Skin epidermis (tissue), 12 donors: ENCODE data around the gene BRD3OS.

ENCODE experiments used
- H3K27ac ChIP-seq, 21 experiments: fragments of 200-600 bp; sonication (generic) in 11 of 21; one replicate each; pipeline ENCODE4 v1.5.0; 2020; ENCODE audit warnings: mild to moderate bottlenecking in 3 of 21, inconsistent platforms in 2 of 21, moderate library complexity in 2 of 21
- H3K4me3 ChIP-seq, 7 experiments: fragments of 200-600 bp; sonication (generic) in 2 of 7; one replicate each; pipeline ENCODE4 v1.5.0; 2020; ENCODE audit warnings: inconsistent platforms in 2 of 7, mild to moderate bottlenecking in 2 of 7, moderate library complexity in 1 of 7

BRD3OS gene, protein sequence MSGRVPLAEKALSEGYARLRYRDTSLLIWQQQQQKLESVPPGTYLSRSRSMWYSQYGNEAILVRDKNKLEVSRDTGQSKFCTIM

DNA sequence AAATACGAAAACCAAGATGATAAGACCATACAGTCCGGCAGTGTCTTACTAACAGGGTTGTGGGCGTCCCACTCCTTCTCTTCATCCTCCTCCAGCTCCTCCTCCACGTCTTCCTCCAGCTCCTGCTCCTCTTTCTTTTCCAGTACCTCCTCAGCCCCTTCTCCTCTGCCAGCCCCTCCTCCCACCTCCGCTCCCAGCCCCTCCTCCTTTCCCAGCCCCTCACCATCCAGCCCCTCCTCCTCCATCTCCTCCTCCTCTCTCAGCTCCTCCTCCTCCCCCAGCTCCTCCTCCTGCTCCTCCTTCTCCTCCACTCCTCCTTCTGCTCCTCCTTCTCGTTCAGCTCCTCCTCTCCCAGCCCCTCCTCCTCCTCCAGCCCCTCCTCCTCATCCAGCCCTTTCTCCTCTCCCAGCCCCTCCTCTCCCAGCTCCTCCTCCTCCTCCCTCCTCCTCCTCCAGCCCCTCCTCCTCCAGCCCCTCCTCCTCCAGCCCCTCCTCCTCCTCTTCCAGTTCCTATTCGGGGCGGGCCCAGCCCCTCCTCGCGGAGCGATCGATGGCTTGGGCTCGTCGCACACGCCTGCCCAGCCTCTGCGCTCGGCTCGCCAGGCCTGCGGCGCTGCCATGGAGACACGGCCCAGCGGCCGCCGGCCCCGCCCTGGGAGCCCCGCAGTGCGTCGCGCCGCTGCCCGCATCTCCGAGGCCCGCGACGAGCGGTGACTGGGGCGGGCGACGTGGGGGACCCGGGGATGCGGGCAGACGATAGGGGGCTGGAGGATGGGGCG, at the start of gene BRD3OS:
TSS of gene BRD3OS (plus strand) at position 654 of the 778 bp plus-strand sequence. CDS start 1,267 bp downstream, outside the sequence.
- H3K4me3 ChIP-seq = peak within 1 kb of the TSS; percentile 65 to 94 (median 89)
- peak within 1 kb of the TSS in 19 of 21 experiments; percentile 18 to 83 (median 60) for H3K27ac ChIP-seq

DNA sequence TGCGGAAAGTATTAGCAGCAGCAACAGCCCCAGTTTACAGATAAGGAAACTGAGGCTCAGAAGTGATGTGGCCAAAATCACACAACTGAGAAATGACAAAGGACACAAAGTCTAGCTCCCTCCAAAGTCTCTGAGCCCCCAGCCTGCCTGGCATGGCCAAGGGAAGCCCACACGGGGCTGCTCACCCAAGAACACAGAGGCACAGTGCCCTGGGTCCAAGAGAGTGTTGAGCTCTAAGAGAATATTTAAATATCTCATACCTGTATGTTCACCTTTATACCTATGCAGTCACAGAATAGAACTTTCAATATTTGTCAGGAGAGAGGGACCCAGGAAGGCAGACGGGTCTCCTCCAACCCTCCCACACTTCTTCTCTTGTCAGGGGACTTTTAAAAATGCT, 49.8 kb upstream of the BRD3OS start:
- no peak overlapping the region for H3K27ac ChIP-seq
- H3K4me3 ChIP-seq = no peak overlapping the region

DNA sequence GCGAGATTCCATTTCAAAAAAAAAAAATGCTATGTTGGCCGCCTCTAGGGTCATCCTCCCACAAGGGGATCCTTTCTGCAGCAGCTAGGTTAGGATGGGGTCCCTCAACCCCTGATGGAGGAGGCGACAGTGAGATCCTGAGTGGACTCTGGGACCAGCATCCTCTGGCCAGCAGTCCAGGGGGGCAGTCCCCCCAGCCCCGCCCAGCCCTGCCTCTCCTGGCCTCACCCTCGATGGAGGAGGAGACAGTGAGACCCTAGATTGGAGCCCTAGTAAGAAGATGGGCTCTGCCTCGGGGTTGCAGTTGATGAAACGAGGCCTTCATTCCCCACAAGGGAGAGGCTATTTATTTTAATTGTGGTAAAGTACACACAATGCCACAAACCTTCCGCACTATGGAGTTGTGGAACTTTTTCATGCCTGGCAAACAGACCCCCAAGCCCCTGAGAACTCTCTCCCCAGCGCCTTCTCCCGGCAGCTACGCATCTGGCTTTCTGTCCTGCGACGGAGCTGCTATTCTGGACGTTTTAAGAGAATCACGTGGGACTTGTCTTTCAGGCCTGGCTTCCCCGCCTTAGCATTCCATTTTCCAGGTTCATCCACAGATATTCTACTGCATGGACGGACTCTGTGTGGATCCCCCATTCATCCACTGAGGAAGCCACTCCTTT, 49.0 kb upstream of the BRD3OS start:
- Histone ChIP-seq H3K4me3 (no peak overlapping the region), H3K27ac (no peak overlapping the region)

DNA sequence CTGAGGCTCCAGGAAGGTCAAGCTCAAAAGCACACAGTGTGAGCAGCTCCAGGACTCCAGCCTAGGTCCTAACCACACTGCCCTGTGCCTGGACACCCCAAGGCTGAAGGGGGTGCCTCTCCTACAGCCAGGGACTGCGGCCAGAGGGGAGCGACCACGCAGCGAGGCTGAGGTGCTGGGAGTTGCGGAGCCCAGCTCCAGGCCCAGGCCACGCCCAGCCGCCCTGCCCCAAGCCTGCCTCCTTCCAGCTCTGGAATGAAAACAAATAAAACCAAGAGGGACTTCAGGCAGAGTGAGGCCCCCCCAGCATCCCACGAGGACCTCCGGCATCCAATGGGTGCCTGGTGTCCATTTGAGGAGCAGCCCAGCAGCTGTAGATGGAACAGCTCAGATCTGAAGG, 48.4 kb upstream of the BRD3OS start:
- no peak overlapping the region for H3K27ac ChIP-seq
- H3K4me3 ChIP-seq = no peak overlapping the region

DNA sequence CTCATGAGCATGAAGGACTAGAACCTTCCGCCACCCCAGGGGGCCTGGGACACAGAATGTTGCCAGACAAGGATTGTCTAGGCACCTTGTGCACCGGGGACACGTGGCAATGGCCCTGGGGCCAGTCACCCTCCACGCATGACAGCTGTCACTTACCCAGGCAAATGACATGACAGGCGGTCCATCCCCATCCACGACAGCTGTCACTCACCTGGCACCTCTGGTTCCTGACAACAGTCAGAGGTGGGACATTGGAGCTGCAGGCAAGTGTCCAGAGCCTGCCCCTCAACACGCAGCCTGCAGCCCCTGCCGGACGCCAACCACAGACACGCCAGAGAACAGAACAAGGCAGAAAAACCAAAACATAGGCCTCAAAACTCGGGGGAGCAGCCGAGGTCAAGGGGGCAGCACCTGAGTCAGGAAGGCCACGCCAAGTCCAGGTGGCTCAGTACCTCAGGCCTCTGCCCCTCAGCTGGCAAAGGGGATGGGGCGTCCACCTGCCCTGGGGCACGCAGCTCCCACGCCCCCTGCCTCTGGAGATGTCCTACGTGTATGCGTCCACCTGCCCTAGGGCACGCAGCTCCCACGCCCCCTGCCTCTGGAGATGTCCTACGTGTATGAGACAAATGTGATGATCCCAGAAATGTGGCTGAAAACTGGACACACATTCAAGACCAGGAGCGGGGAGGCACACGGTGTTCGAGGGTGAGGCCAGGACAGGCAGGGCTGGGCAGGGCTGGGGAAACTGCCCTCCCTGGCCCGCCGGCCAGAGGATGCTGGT, 47.7 kb upstream of the BRD3OS start:
- H3K4me3 ChIP-seq = no peak overlapping the region
- H3K27ac ChIP-seq = no peak overlapping the region

DNA sequence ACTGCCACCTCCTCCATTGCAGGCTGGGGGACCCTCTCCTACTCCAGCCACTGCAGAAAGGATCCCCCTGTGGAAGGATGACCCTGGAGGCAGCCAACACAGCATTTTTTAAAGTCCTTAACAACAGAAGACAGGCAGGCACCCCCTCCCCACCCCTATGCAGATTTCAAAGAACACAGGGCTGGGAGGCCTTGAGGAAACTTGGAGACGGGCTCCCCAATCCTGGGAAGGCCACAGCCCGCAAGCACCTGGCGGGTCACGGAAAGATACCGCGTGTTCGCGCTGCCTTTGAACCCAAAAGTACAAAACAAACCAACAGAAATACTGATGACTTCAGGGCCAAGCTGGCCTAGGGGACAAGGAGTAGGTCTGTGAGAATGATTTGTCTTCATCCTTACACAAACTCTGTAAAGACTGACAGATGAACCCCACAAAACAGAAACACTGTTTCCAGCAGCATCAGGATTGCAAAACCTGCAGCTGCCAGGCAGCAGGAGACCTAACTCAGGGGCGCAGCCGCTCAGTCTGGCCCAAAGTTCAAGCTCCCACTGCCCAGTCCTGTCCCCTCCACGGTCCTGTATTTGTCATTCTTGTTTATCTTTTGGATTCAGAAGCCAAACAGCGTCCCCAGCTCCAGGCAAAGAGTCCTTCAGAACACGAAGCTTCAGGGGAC, 46.9 kb upstream of the BRD3OS start:
- H3K4me3 ChIP-seq = no peak overlapping the region
- H3K27ac ChIP-seq = peak overlapping the region in 1 of 21 experiments; percentile 11

DNA sequence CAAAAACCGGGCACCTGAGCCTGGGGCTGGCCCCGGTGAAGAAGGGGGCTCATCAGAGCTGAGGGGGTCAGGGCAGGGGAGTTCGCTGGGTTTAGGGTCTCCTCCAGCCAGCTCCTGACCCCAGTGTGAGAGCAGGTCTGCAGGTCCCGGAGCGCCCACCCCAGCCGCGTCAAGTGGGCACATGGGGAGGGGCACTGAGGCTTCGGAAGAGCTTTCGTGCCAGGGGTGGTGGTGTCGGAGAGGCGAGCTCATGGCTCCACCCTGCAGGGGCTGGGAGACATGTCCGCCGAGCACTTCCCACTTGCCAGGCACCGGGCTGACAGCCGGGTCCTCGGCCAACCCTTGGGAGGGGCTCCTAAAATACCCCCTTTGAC, 46.4 kb upstream of the BRD3OS start:
- Histone ChIP-seq H3K4me3 (no peak overlapping the region), H3K27ac (peak overlapping the region in 2 of 21 experiments; percentile 11 to 21)

DNA sequence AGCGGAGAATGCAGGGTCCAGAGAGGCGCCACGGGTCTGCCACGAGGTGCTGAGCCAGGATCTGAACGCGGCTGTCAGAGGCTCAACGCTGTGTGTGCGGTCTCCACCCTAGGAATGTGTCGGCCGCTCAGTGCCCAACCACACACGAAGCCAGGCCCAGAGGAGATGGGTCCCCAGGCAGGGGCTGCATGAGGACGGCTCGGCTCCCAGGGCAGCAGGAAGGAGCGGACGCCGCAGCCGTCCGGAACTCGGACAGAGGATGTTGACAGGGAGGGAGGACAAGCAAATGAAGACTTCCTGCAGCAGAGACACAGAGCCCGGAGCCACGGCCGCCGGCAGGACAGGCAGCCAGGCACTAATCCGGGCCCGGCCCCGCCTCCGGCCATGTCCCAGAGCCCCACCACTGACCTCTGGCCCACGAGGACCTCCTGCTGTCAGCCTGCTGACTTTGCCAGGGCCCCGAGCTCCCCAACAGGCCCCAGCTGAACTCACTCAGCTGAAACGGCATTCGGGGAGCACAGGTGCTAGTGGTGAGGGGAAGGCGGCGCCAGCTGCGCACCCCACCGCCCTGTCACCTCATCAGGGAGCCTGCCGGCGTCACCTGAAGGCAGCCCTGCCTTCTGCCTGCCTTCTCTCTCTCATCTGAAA, 45.9 kb upstream of the BRD3OS start:
- Histone ChIP-seq H3K27ac (peak overlapping the region in 5 of 21 experiments; percentile 8 to 58 (median 21)), H3K4me3 (no peak overlapping the region)

DNA sequence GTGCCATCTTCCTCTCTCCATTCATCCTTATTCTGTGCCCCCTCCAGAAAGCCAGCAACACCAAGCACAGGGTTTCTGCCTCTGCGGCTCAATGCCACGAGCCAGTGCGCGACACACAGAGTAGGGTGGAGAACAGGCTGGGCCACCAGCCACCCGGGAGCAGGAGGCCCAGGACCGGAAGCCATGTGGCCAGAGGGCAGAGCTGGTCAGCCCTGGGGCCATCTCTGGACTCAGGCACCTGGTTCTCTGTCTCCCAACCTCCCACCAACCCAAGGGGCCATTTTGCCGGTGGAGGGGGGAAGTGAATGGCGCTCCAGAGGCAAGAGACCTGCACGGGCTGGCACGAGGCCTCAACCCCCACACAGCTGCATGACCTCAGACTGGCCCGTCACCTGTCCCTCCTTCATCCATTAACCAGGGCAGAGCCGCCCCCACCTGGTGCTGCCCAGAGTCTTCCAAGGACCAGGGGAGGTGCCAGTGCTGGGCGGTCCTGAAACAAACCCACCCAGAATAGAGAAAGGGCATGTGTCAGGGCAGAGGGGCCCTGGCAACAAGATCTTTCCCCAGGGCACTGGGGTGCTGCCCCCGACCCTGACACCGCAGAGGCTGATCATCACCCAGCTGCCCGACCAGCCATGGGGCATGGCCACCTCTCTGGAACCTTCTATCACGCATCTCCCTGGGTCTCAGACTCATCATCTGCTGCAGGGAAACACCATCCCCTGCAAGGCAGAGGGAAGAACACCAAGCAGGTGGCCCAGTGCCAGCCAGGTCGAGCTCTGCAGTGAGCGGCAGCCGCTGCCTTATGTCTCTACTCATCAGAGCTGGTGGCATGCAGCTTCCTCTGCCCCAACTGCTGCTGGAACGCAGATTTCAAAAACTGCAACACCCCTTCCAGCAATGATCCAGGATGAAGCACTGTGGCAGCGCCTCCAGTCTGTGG, 45.1 kb upstream of the BRD3OS start:
- Histone ChIP-seq H3K4me3 (no peak overlapping the region), H3K27ac (peak overlapping the region in 2 of 21 experiments; percentile 8 to 58)

DNA sequence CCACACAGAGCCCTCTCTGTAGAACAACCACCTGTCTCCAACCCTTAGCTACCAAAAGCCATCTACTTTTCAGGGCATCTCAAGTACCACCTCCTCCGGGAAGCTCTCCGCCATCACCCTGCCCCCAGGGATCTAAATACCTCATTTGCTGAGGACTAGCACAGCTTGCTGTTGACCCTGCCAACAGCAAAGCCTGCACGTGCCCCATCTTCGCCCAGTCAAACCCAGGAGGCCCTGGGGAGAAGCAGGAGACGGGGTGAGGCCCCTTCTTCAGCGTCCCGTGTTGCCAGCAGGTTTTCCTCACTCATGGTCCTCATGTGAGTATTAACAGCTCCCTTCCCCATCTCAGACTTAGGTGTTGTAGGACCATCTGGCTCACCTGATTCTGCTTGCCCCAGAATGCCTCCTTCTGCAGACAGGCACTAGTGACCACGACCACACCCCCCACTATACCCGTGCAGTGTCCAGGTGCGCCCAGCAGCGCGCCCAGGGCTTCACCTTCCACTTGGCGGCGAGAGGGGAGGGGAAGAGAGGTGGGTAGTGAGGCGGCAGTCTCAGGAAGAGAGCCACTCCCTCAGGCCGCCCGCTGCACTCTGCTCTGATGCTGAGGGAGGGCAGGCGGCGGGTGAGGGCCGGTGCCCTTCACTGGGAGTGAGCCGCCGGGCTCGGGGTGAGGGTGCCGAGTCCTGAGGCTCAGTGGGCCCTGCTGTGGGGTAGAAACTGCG, 44.3 kb upstream of the BRD3OS start:
- Histone ChIP-seq H3K4me3 (no peak overlapping the region), H3K27ac (no peak overlapping the region)

DNA sequence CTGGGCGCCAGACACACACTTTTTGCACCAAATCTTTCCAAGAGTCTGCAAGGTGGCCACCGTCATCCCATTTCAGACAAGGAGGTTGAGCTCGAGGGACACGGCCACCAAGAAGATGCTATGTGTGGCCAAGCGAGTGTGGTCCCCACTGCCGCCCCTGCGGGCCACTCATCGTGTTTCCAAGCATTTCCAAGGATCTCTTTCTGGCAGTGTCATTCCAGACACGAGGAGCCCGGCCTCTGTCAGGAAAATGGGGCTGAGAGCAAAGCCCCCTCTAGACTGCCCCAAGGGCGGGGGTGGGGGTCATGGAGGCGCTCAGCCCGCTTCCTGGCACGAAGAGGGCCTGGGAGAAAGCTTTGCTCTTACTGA, 43.7 kb upstream of the BRD3OS start:
- H3K27ac ChIP-seq = peak overlapping the region in 1 of 21 experiments; percentile 44
- H3K4me3 ChIP-seq = no peak overlapping the region

DNA sequence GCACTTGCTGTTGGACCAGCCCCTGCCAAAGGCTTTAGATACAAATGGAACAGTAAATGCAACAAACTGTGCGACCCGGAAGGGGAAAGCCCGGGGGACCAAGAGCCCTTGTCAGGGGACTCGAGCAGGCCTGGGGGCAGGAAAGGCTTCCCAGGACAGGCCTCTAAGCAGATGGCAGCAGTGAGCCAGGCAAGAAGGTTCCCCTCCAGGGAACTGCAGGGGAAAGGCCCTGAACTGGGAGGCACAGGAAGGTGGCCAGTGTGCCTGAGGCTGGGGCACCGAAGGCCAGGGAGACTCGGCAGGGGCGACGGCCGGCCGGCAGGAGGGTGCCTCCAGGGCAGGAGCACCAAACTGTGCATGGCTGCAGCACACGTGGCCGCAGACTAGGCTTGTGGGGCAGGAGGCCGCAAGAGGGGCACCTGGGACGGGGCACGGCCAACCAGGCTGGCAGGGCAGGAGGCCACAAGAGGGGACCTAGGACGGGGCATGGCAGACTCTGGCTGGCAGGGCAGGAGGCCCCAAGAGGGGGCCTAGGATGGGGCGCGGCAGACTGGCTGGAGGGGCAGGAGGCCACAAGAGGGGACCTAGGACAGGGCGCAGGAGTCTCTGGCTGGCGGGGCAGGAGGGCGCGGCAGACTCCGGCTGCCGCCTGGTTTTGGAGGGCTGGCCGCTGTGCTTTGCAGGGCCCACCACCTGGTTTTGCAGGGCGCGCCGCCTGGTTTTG, 43.2 kb upstream of the BRD3OS start:
- Histone ChIP-seq H3K4me3 (no peak overlapping the region), H3K27ac (peak overlapping the region in 1 of 21 experiments; percentile 44)

DNA sequence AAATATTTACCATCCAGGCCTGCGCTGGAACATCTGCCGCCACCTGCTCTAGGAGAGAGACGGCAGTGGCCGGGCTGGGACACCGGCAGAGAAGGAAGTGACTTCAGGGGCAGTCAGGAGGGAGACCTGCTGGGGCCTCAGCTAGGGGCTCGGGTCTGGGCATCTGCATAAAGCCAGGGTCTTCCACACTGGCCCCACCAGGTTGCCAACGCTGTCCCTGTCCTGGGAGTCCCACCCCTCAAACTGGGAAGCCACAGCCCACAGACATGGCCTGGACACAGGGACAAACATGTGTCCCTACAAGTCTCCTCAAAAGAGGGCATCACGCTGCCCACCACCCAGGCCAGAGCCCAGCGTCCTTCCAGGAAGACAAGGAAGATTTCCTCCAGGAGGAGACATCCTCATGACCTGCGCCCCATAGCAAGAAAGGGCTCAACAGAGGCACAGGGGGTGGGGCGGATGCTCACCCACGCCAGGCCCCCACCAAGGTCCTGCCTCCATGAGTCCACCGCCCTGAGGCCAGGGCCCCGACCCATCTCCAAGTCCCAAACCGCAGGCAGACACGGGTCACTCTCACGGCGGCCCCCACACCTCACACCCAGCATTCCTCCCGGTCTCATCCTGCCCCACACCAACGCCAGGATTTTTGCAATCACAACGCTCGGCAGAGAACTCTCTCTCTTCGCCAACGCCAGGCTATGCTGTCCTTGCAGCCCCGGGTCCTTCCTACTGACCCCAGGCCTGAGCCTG, 42.1 kb upstream of the BRD3OS start:
- H3K27ac ChIP-seq = no peak overlapping the region

DNA sequence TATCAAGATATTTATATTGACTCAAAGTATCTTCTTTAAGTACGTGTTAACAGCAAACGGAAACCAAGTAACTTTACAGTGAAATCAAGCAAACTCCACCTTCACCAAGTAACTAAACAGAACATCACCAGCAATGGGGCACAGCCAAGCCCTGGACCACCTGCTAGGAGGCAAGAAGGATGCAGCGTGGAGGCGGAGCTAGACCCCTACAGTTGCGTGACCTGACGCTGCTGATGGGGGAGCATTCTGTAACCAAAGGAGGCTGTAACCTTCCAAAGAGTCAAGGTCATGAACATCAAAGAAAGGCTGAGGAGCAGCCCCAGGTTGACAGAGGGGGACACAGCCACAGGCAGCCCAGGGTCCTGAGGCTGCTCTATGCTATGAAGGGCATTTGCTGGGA, 39.2 kb upstream of the BRD3OS start:
- Histone ChIP-seq H3K4me3 (no peak overlapping the region), H3K27ac (no peak overlapping the region)

More for the DNA sequence above, 42.1 kb upstream of the BRD3OS start:
- H3K4me3 ChIP-seq = no peak overlapping the region

DNA sequence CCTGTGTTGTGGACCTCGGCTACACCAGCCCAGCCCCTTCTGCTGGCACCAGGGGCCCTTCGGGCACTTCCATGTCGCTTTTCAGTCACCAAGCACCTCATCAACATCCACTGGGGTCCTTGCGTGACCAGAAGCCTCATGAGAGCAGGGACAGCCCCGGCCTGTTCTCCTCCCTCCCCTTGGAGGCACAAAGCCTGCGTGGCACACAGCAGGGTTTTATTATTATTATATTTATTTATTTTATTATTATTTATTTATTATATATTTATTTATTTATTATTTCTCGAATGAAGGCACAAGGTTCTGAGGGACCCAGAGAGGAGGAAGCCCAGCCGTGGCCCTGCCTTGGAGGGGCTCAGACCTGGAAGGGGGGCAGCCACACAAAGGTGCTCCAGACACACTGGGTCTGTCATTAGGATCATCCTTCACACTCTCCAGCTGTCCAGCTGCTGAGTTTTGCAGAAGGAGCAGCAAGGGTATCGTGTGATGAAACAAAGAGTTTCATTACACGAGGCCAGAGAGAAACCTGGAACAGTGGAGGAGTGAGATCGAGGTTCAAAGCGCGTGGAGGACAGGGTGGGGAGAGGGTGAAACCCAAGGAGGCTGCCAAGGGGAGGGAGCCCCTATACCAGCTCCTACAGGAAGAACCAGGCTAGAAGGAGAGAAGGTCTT, 38.4 kb upstream of the BRD3OS start:
- no peak overlapping the region for H3K27ac ChIP-seq
- no peak overlapping the region for H3K4me3 ChIP-seq

DNA sequence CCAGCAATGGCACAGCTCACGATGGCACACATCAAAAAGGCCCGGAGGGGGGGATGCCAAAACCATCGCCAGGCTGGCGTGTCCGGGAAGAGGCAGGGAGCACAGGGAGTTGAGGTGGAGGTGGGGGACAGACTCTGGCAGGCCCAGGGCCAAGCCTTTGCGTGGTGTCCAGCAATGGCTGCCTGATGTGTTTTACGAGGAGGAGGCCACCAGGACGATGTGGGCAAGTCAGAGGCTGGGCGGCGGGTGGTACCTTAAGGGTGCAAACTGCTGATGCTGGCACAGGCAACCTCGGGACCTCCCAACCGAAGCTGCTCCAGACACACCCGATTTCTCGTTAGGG, 37.9 kb upstream of the BRD3OS start:
- Histone ChIP-seq H3K27ac (no peak overlapping the region), H3K4me3 (no peak overlapping the region)
